Uterus (tissue), 2 donors: ENCODE results near the gene DCP1B.

Experiments
- CTCF ChIP-seq, 4 experiments: fragments of 200-600 bp in 2 of 4; fragments of 450-650 bp in 2 of 4; sonication (generic) in 2 of 4; IDR thresholded peaks; one replicate each; pipeline ENCODE4 v1.5.1; 2016 to 2019; ENCODE audit warnings: antibody characterized with exemption in 4 of 4, mild to moderate bottlenecking in 2 of 4, moderate library complexity in 1 of 4
- POLR2A ChIP-seq, 2 donors: fragments of 450-650 bp; IDR thresholded peaks; one replicate each; pipeline ENCODE4 v1.6.1; 2016; ENCODE audit warnings: antibody characterized with exemption in 2 of 2, mild to moderate bottlenecking in 1 of 2, moderate library complexity in 1 of 2

DNA sequence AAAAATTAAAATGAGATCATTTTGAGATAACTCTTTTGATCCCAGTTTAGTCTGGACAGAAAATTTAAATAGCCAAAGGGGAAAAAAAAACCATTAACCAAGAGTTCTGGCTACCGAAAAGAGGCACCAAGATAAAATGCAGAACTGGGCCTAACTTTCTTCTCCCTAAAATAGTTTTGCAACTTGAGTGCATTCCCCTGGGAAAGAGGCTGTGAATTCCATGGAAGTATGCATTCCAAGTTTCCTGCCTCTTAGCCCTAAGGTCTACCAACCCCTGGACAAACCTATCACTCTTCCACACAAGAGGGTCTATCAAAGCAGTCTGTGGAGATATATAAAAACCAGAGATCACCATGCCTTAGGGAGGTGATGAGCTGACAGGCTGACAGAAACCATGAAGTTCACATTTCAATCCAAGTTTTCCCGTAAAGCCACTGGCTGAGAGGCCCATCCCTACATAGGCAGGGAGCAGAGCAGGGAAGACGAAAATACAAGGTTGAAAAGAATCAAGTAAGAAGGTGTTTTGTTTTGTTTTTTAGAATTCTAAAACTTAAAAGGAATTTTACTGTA lies 33.8 kb downstream of the DCP1B start:
- TF ChIP-seq CTCF (IDR thresholded peaks at IDR 0.05) (no peak), POLR2A (IDR thresholded peaks at IDR 0.05) (no peak)
